GM18507 (cell line): ENCODE measurements around the gene CCDC136.

Source experiments
- DNase-seq: peaks from one replicate; pipeline ENCODE4 v3.0.0; 2011; ENCODE audit warnings: low read depth; ENCODE audit not compliant: insufficient read length; ENCODE audit errors: extremely low spot score
- FAIRE-seq: peaks from 2 replicates; lab custom pipeline; 2011; peaks lifted over from hg19 to GRCh38; lab: Jason Lieb, UNC

Gene CCDC136

GRCh38 chr7:128871050-128871449 is 79.3 kb downstream of the CCDC136 start:
- DNase-seq (no peak), FAIRE-seq (no peak)
